Measurements from ENCODE around the gene RPH3AL. TPM values are rescaled to one million over a fixed set of nuclear protein-coding genes. Genes with fewer than 3 reads are reported as not detected.

RPH3AL gene
- total RNA-seq, 1 experiment from 2014 or later: 3.0 TPM

- Histone ChIP-seq H3K4ac (ENCODE audit: low read depth, low read length) (no peak overlapping the region), H3K27ac (ENCODE audit: insufficient read length, low read depth, low read length) (no peak overlapping the region), H3K23ac (ENCODE audit: insufficient read length, low read depth, low read length) (no peak overlapping the region), H3K23me2 (ENCODE audit: insufficient read length, low read depth, low read length, poor library complexity, severe bottlenecking) (no peaks in the 10 kb centered on the region), H2AFZ (ENCODE audit: low read length) (no peak overlapping the region), H4K5ac (ENCODE audit: insufficient read length, low read depth, low read length) (no peak overlapping the region), H3K9me3 (ENCODE audit: control insufficient read depth, low read depth, low read length) (no peaks in the 10 kb centered on the region), H3T11ph (ENCODE audit: low read length) (no peak overlapping the region), H3K27me3 (ENCODE audit: insufficient read depth, low read length) (no peaks in the 10 kb centered on the region), H2BK15ac (ENCODE audit: low read depth, low read length) (no peak overlapping the region; the same call in 1 of the 2 replicates), H4K8ac (replicated peaks; ENCODE audit: insufficient read length, low read depth, low read length) (no peak overlapping the region), H2AK5ac (ENCODE audit: insufficient read length, low read length) (no peak overlapping the region), H3K18ac (ENCODE audit: insufficient read length, low read depth, low read length) (no peak overlapping the region), H3K4me1 (ENCODE audit: insufficient read depth, low read length) (no peaks in the 10 kb centered on the region), H4K20me1 (ENCODE audit: control insufficient read depth, insufficient read depth, insufficient read length) (no peaks in the 10 kb centered on the region), H2BK5ac (ENCODE audit: insufficient read length, low read length) (no peak overlapping the region), H3K56ac (ENCODE audit: insufficient read length, low read depth, low read length) (no peak overlapping the region), H3K4me2 (ENCODE audit: insufficient read depth, insufficient read length, low read length) (no peak overlapping the region), H2BK12ac (ENCODE audit: insufficient read length, low read depth, low read length) (no peak overlapping the region), H3K9ac (ENCODE audit: extremely low read depth, insufficient read length, low read length) (no peak overlapping the region), H3K79me1 (ENCODE audit: insufficient read depth, low read depth, low read length, poor library complexity, severe bottlenecking) (no peaks in the 10 kb centered on the region), H4K91ac (ENCODE audit: insufficient read length, low read depth, low read length) (no peak overlapping the region), H2BK20ac (ENCODE audit: low read depth, low read length, poor library complexity, severe bottlenecking) (no peak overlapping the region), H3K79me2 (ENCODE audit: insufficient read depth, low read length) (no peaks in the 10 kb centered on the region), H2BK120ac (ENCODE audit: low read depth, low read length, poor library complexity, severe bottlenecking) (no peak overlapping the region), H3K14ac (ENCODE audit: insufficient read depth, low read length) (no peak overlapping the region)
- no peak for DNase-seq
- Mint-ChIP-seq H3K4me1 (peaks cover 2 to 11% of the 10 kb centered on the region in 2 experiments; a peak in 2 of 4 replicates), H3K27me3 (ENCODE audit: low read depth) (peaks cover 5% of the 10 kb centered on the region), H3K27ac (no peak overlapping the region), H3K9me3 (peaks cover under 1 to 1% of the 10 kb centered on the region in 2 experiments; a peak in 3 of 5 replicates), H3K36me3 (ENCODE audit: insufficient read depth in 1 of 3, low read depth in 3 of 3) (peaks cover 0 to 2% (median 0%) of the 10 kb centered on the region in 3 experiments; a peak in 1 of 7 replicates), H3K4me3 (no peak overlapping the region)
- TF ChIP-seq CTCF (conservative IDR thresholded peaks at IDR 0.05): no peak
- no CpG with 5 or more reads among the region's 14 CpGs for WGBS (ENCODE audit: extremely low coverage, insufficient read length, low lambda C conversion rate)
Observed at GRCh38 chr17:362721-363120, 10.1 kb upstream of the RPH3AL start.

Measured in H9 (cell line).